GM23248 (cell line): ENCODE measurements around the gene CDK5RAP3. TPM values are rescaled to one million over a fixed set of nuclear protein-coding genes. Genes with fewer than 3 reads are reported as not detected.

Experiments
- DNase-seq: peaks from one replicate; pipeline ENCODE4 v3.0.0-alpha.2; 2015
- H2AFZ ChIP-seq: fragments of 200-600 bp; sonication (generic); 2 replicates; pipeline ENCODE4 v1.6.1; 2016; ENCODE audit warnings: antibody characterized with exemption
- H3F3A ChIP-seq: fragments of 200-600 bp; sonication (generic); 2 replicates; pipeline ENCODE4 v1.6.1; 2016; ENCODE audit warnings: mild to moderate bottlenecking, antibody characterized with exemption, mixed run types; ENCODE audit not compliant: insufficient read depth
- H3K27ac ChIP-seq: fragments of 200-600 bp; sonication (generic); 2 replicates; pipeline ENCODE4 v1.5.1; 2016; ENCODE audit warnings: mild to moderate bottlenecking
- H3K27me3 ChIP-seq: fragments of 200-600 bp; sonication (generic); replicated peaks from 2 replicates; pipeline ENCODE4 v1.6.1; 2016; ENCODE audit warnings: mild to moderate bottlenecking; ENCODE audit not compliant: insufficient read depth
- H3K36me3 ChIP-seq: fragments of 200-600 bp; sonication (generic); 2 replicates; pipeline ENCODE4 v1.6.1; 2016; ENCODE audit warnings: low read depth, mild to moderate bottlenecking
- H3K4me1 ChIP-seq: fragments of 200-600 bp; sonication (generic); 2 replicates; pipeline ENCODE4 v1.6.1; 2016; ENCODE audit warnings: mild to moderate bottlenecking; ENCODE audit not compliant: insufficient read depth
- H3K4me2 ChIP-seq: fragments of 200-600 bp; sonication (generic); one replicate; pipeline ENCODE4 v1.6.1; 2016; ENCODE audit warnings: mild to moderate bottlenecking; ENCODE audit not compliant: unreplicated experiment
- H3K4me3 ChIP-seq: fragments of 200-600 bp; sonication (generic); 2 replicates; pipeline ENCODE4 v1.5.1; 2016; ENCODE audit warnings: mild to moderate bottlenecking
- H3K79me2 ChIP-seq: fragments of 200-600 bp; sonication (generic); 2 replicates; pipeline ENCODE4 v1.6.1; 2016; ENCODE audit warnings: mild to moderate bottlenecking; ENCODE audit not compliant: insufficient read depth
- H3K9ac ChIP-seq: fragments of 200-600 bp; sonication (generic); 2 replicates; pipeline ENCODE4 v1.6.1; 2016; ENCODE audit warnings: mild to moderate bottlenecking
- H3K9me2 ChIP-seq: fragments of 200-600 bp; sonication (generic); 2 replicates; pipeline ENCODE4 v1.6.1; 2016; ENCODE audit warnings: mixed run types, mild to moderate bottlenecking, moderate library complexity; ENCODE audit not compliant: insufficient read depth
- H3K9me3 ChIP-seq: fragments of 200-600 bp; sonication (generic); one replicate; pipeline ENCODE4 v1.6.1; 2017; ENCODE audit warnings: low read depth
- H4K20me1 ChIP-seq: fragments of 200-600 bp; sonication (generic); 2 replicates; pipeline ENCODE4 v1.6.0; 2016; ENCODE audit not compliant: insufficient read depth
- EZH2 ChIP-seq: fragments of 200-600 bp; sonication (generic); IDR thresholded peaks from 2 replicates; pipeline ENCODE4 v1.6.1; 2018; ENCODE audit warnings: antibody characterized with exemption, mild to moderate bottlenecking; ENCODE audit not compliant: insufficient read depth, poor library complexity, severe bottlenecking
- EZH2phosphoT487 ChIP-seq: fragments of 200-600 bp; sonication (generic); IDR thresholded peaks from 2 replicates; pipeline ENCODE4 v1.6.1; 2018; ENCODE audit warnings: antibody characterized with exemption, moderate library complexity, mild to moderate bottlenecking, low read depth; ENCODE audit not compliant: insufficient read depth
- WGBS, 2 experiments: methylation state at CpG; one replicate each; pipeline ENCODE4 v1.1.6; 2015 to 2017; ENCODE audit warnings: low lambda C conversion rate in 2 of 2, low coverage in 1 of 2; ENCODE audit errors: missing lambda C conversion rate in 2 of 2; 5-methylcytosine and 5-hydroxymethylcytosine counted together
- in situ Hi-C: fragments of 300-500 bp; cut with MboI; formaldehyde crosslinking; loops from 2 replicates; pipeline ENCODE4 v1.15.0; 2020
- polyA plus RNA-seq: library from polyadenylated mRNA; unstranded; fragments of >200 nt; fragmentation: Nextera tagmentation; extraction: Ambion mirVana; gene quantifications from 2 replicates; pipeline ENCODE4 v1.2.1, GENCODE V29; 2016
- total RNA-seq: library from RNA; depleted of rRNA; stranded (reverse); fragments of >200 nt; shearing (Covaris generic); gene quantifications from 2 replicates; pipeline ENCODE4 v1.2.3, GENCODE V29; 2014

The CDK5RAP3 gene
- total and polyA plus RNA-seq, 2 experiments from 2014 or later, result 61.7 to 92.2 TPM

- peak; percentile 84 for DNase-seq
- Histone ChIP-seq H3K9me2 (no peaks in the 10 kb centered on the region), H3K79me2 (peaks cover 11% of the 10 kb centered on the region), H3K4me3 (no peak overlapping the region), H3K36me3 (no peaks in the 10 kb centered on the region), H3K4me2 (no peak overlapping the region), H3F3A (no peaks in the 10 kb centered on the region), H3K9me3 (no peaks in the 10 kb centered on the region), H3K27ac (no peak overlapping the region), H2AFZ (no peak overlapping the region), H3K4me1 (peaks cover 5% of the 10 kb centered on the region; the same call in 1 of the 2 replicates), H4K20me1 (no peaks in the 10 kb centered on the region), H3K27me3 (no peaks in the 10 kb centered on the region), H3K9ac (no peak overlapping the region)
- in situ Hi-C loops, result no loop called here
- WGBS, 2 experiments, result 13 to 30% methylated on average over 2 of the region's 2 CpGs
- TF ChIP-seq EZH2phosphoT487, result no peak
- no peak for TF ChIP-seq EZH2
Observed at GRCh38 chr17:47946929-47947397, 23.9 kb upstream of the CDK5RAP3 start.

GRCh38 chr17:47948706-47949196, 22.2 kb upstream of the CDK5RAP3 start:
- Histone ChIP-seq H3K36me3 (no peaks in the 10 kb centered on the region), H3K27ac (no peak overlapping the region), H4K20me1 (no peaks in the 10 kb centered on the region), H2AFZ (peak overlapping the region; percentile 84; the same call in 1 of the 2 replicates), H3K4me1 (peaks cover 5% of the 10 kb centered on the region; the same call in 1 of the 2 replicates), H3K9ac (no peak overlapping the region), H3K27me3 (no peaks in the 10 kb centered on the region), H3K9me3 (no peaks in the 10 kb centered on the region), H3F3A (no peaks in the 10 kb centered on the region), H3K4me2 (no peak overlapping the region), H3K4me3 (no peak overlapping the region), H3K79me2 (no peaks in the 10 kb centered on the region), H3K9me2 (no peaks in the 10 kb centered on the region)
- in situ Hi-C loops, result no loop called here
- TF ChIP-seq EZH2 (no peak), EZH2phosphoT487 (no peak)
- 23 to 24% methylated on average over 5 of the region's 5 CpGs for WGBS, 2 experiments
- DNase-seq, result peak; percentile 41

- peak overlapping the region; percentile 84 for H2AFZ ChIP-seq
- no peaks in the 10 kb centered on the region for H3K27me3 ChIP-seq
- WGBS, 2 experiments, result 1 to 4% methylated on average over 22 of the region's 22 CpGs
- H3K4me2 ChIP-seq, result peak overlapping the region; percentile 81
- H3K36me3 ChIP-seq, result no peaks in the 10 kb centered on the region
- TF ChIP-seq EZH2phosphoT487 (no peak), EZH2 (no peak)
- H3K79me2 ChIP-seq, result no peaks in the 10 kb centered on the region
- peak overlapping the region; percentile 58 for H3K4me3 ChIP-seq
- H4K20me1 ChIP-seq, result no peaks in the 10 kb centered on the region
- peak; percentile 84 for DNase-seq
- H3F3A ChIP-seq, result no peaks in the 10 kb centered on the region
- H3K27ac ChIP-seq, result no peak overlapping the region
- H3K9me2 ChIP-seq, result no peaks in the 10 kb centered on the region
- in situ Hi-C loops, result no loop called here
- peak overlapping the region; percentile 64 for H3K9ac ChIP-seq
- no peaks in the 10 kb centered on the region for H3K9me3 ChIP-seq
- H3K4me1 ChIP-seq, result peaks cover 5% of the 10 kb centered on the region; the same call in 1 of the 2 replicates
Observed at GRCh38 chr17:47949197-47949759, 21.6 kb upstream of the CDK5RAP3 start.

GRCh38 chr17:47949946-47950345, 21.0 kb upstream of the CDK5RAP3 start:
- H3K79me2 ChIP-seq, result no peaks in the 10 kb centered on the region
- H3K27me3 ChIP-seq, result no peaks in the 10 kb centered on the region
- no peaks in the 10 kb centered on the region for H3K9me3 ChIP-seq
- H3K4me1 ChIP-seq, result peaks cover 5% of the 10 kb centered on the region; the same call in 1 of the 2 replicates
- no peak overlapping the region for H3K4me2 ChIP-seq
- TF ChIP-seq EZH2 (no peak), EZH2phosphoT487 (no peak)
- H3F3A ChIP-seq, result no peaks in the 10 kb centered on the region
- H3K36me3 ChIP-seq, result no peaks in the 10 kb centered on the region
- H3K27ac ChIP-seq, result no peak overlapping the region
- no peak overlapping the region for H3K4me3 ChIP-seq
- no peak for DNase-seq
- no peaks in the 10 kb centered on the region for H4K20me1 ChIP-seq
- no peaks in the 10 kb centered on the region for H3K9me2 ChIP-seq
- peak overlapping the region; percentile 64; the same call in 1 of the 2 replicates for H3K9ac ChIP-seq
- 94 to 99% methylated on average over 3 of the region's 3 CpGs for WGBS, 2 experiments
- H2AFZ ChIP-seq, result no peak overlapping the region
- in situ Hi-C loops, result no loop called here
